Heart left ventricle (tissue), 13 donors: ENCODE data around the gene ATP11B.

ENCODE experiments used
- CTCF ChIP-seq, 12 donors: fragments of 200-600 bp; sonication (generic) in 4 of 12; IDR thresholded peaks; one replicate each; pipeline versions ENCODE4 v1.5.0 to v1.8.0; 2018 to 2022; ENCODE audit warnings: antibody characterized with exemption in 12 of 12, mild to moderate bottlenecking in 5 of 12
- POLR2A ChIP-seq, 2 donors: fragments of 450-650 bp; IDR thresholded peaks; one replicate each; pipeline ENCODE4 v1.6.1; 2017; ENCODE audit warnings: antibody characterized with exemption in 2 of 2, mild to moderate bottlenecking in 2 of 2, moderate library complexity in 2 of 2
- donor health status: ischemic (EF 13 %, LVEDD 7.1; RV severe dilation, severe dysfunction).
- donor health status: DM: no; HTN: yes; CAD: no.
- donor health status: DM: no; HTN: no; CAD: no.
- donor health status: ischemic (EF 25% LVEDD 6.9; RV normal size, moderate dysfunction).
- donor health status: ischemic (EF 25% LVEDD 5.7; RV mildly dilated, moderate dysfunction).
- donor health status: ischemic (EF 35%, LVEDD 5.7; RV mildly dilated, moderate dysfunction).
- donor health status: nonischemic (EF 11% LVEDD 7.7; RV severe dilation, severe dysfunction).
- donor health status: DM: yes; HTN: yes; CAD: no.
- donor health status: PGD.
- donor health status: ischemic (EF 29% LVEDD 5.4; RV normal size, mild dysfunction).
- donor health status: nonischemic (EF 23%, LVEDD 6.1; RV moderate dilation, normal function).

GRCh38 chr3:182814419-182815062 is 21.2 kb downstream of the ATP11B start:
- TF ChIP-seq CTCF (IDR thresholded peaks at IDR 0.05) (no peak), POLR2A (IDR thresholded peaks at IDR 0.05) (no peak)
